ENCODE data around the gene TACR2.

DNA sequence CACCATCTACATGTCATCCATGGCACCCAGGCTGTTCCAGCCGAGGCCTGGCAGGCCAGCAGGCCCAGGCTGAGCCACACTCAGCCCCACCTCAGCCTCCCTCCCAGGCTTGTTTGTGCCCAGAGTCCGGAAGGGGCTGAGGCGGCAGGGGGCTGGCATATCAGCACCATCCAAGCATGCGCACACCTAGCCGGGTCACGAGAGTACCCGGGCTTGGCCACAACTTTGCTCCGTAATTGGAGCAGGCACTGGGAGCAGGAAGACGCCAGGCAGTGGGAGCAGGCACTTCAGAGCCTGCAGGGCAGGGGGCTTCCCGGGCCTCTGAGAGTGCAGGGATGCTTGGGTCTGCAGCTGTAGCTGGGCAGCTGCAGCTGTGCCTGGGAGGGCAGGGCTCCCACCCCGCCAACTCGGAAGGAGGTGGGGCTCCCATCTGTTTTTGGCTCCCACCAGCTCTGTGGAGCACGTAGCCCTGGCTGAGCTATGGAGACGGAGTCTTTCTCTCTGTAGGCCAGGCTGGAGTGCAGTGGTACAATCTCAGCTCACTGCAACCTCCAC, 19.3 kb upstream of the TACR2 start:
- TF ChIP-seq, protein P1, sequence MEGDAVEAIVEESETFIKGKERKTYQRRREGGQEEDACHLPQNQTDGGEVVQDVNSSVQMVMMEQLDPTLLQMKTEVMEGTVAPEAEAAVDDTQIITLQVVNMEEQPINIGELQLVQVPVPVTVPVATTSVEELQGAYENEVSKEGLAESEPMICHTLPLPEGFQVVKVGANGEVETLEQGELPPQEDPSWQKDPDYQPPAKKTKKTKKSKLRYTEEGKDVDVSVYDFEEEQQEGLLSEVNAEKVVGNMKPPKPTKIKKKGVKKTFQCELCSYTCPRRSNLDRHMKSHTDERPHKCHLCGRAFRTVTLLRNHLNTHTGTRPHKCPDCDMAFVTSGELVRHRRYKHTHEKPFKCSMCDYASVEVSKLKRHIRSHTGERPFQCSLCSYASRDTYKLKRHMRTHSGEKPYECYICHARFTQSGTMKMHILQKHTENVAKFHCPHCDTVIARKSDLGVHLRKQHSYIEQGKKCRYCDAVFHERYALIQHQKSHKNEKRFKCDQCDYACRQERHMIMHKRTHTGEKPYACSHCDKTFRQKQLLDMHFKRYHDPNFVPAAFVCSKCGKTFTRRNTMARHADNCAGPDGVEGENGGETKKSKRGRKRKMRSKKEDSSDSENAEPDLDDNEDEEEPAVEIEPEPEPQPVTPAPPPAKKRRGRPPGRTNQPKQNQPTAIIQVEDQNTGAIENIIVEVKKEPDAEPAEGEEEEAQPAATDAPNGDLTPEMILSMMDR (IDR thresholded peaks at IDR 0.05; ENCODE audit: insufficient read depth, low read length, poor library complexity, severe bottlenecking): no peak
- no peak for TF ChIP-seq EZH2phosphoT487 (conservative IDR thresholded peaks at IDR 0.05; ENCODE audit: low read length)

Measured in SU-DHL-6 (cell line).